HepG2 (cell line): ENCODE results near the gene EMB. TPM values are rescaled to one million over a fixed set of nuclear protein-coding genes. Genes with fewer than 3 reads are reported as not detected.

ENCODE experiments used
- ATAC-seq: fragments of 200-7000 bp; cut with Tn5 transposase; 3 replicates; pipeline ENCODE4 v1.9.1; 2020; ENCODE audit warnings: mild to moderate bottlenecking, moderate library complexity
- BruUV-seq: library from RNA; stranded (reverse); fragments of 400-500 nt; replicated peaks from 2 replicates; lab custom pipeline; 2021; lab: Mats Ljungman, UMichigan
- CTCF ChIA-PET: fragments of 300-600 bp; formaldehyde crosslinking; extraction: SDS; loops from one replicate; lab custom pipeline; 2021; ENCODE audit warnings: low total read pairs, inconsistent platforms, low intra/inter-chr PET ratio; lab: Yijun Ruan, JAX
- POLR2A ChIA-PET: fragments of 350-600 bp; sonication (Branson Sonifier 250); formaldehyde crosslinking; loops from one replicate; lab custom pipeline; 2020; ENCODE audit warnings: antibody characterized with exemption, inconsistent platforms; lab: Yijun Ruan, JAX
- DNase-seq: peaks from one replicate; pipeline ENCODE4 v3.0.0-alpha.2; 2015; ENCODE audit warnings: low spot score
- FAIRE-seq: peaks from 3 replicates; lab custom pipeline; 2011; peaks lifted over from hg19 to GRCh38; lab: Jason Lieb, UNC
- H2AFZ ChIP-seq: one replicate; pipeline ENCODE4 v1.6.1; 2011; ENCODE audit warnings: low read length, inconsistent platforms
- H3K27ac ChIP-seq: fragments of 300-600 bp; 3 replicates; pipeline ENCODE4 v1.8.0; 2011; ENCODE audit warnings: mixed run types, mild to moderate bottlenecking, mixed read lengths, low read length, inconsistent platforms; ENCODE audit not compliant: insufficient read depth; ENCODE audit errors: extremely low read length
- H3K27me3 ChIP-seq, 2 experiments: fragments of 200-600 bp in 1 of 2; 2 replicates in 1 of 2; 3 replicates in 1 of 2; pipeline versions ENCODE4 v1.6.0 to v1.8.0; 2011; ENCODE audit warnings: low read length in 2 of 2, mild to moderate bottlenecking in 2 of 2, moderate library complexity in 2 of 2, inconsistent platforms in 1 of 2; ENCODE audit not compliant: insufficient read depth in 2 of 2, control insufficient read depth in 1 of 2
- H3K36me3 ChIP-seq, 2 experiments: fragments of 200-600 bp in 1 of 2; replicated peaks in 1 of 2; 2 replicates in 1 of 2; 3 replicates in 1 of 2; pipeline versions ENCODE4 v1.5.1 to v1.8.0; 2011; ENCODE audit warnings: low read length in 2 of 2, inconsistent platforms in 1 of 2; ENCODE audit not compliant: insufficient read depth in 2 of 2, control insufficient read depth in 1 of 2
- H3K4me1 ChIP-seq: 2 replicates; pipeline ENCODE4 v1.5.1; 2012; ENCODE audit warnings: low read length, inconsistent platforms; ENCODE audit not compliant: insufficient read depth
- H3K4me2 ChIP-seq: 2 replicates; pipeline ENCODE4 v1.6.0; 2011; ENCODE audit warnings: low read depth, low read length, inconsistent platforms
- H3K4me3 ChIP-seq, 3 experiments: fragments of 200-600 bp in 1 of 3; sonication (generic), shearing (Covaris generic) in 1 of 3; replicated peaks in 1 of 3; 2 replicates each; pipeline ENCODE4 v1.5.1; 2011 to 2016; ENCODE audit warnings: low read length in 3 of 3, inconsistent platforms in 2 of 3, low read depth in 2 of 3, mild to moderate bottlenecking in 2 of 3, control low read depth in 1 of 3, mixed read lengths in 1 of 3; ENCODE audit not compliant: insufficient read depth in 1 of 3
- H3K79me2 ChIP-seq: one replicate; pipeline ENCODE4 v1.6.1; 2011; ENCODE audit warnings: low read length, inconsistent platforms; ENCODE audit not compliant: insufficient read depth
- H3K9ac ChIP-seq: 2 replicates; pipeline ENCODE4 v1.6.0; 2011; ENCODE audit warnings: mild to moderate bottlenecking, low read depth, low read length, inconsistent platforms; ENCODE audit not compliant: insufficient read depth
- H3K9me3 ChIP-seq: 2 replicates; pipeline ENCODE4 v1.5.1; 2012; ENCODE audit warnings: mild to moderate bottlenecking, low read length
- H4K20me1 ChIP-seq: 2 replicates; pipeline ENCODE4 v1.6.0; 2011; ENCODE audit warnings: inconsistent platforms, mild to moderate bottlenecking, low read length, moderate library complexity; ENCODE audit not compliant: insufficient read depth
- BRD4 ChIP-seq: sonication (generic); formaldehyde crosslinking; IDR thresholded peaks from 2 replicates; pipeline ENCODE4 v1.4.0; 2020; ENCODE audit warnings: missing genetic modification reagents
- FOXC1 ChIP-seq: sonication (generic); formaldehyde crosslinking; IDR thresholded peaks from 2 replicates; pipeline ENCODE4 v1.8.0; 2022; ENCODE audit warnings: mild to moderate bottlenecking, missing genetic modification reagents, borderline replicate concordance
- HMGA1 ChIP-seq: sonication (generic); formaldehyde crosslinking; conservative IDR thresholded peaks from 2 replicates; pipeline ENCODE4 v1.4.0; 2020; ENCODE audit warnings: missing genetic modification reagents
- JUNB ChIP-seq: sonication (generic); formaldehyde crosslinking; IDR thresholded peaks from 2 replicates; pipeline ENCODE4 v1.8.0; 2022; ENCODE audit warnings: missing genetic modification reagents, mild to moderate bottlenecking, borderline replicate concordance
- KLF15 ChIP-seq: sonication (generic); formaldehyde crosslinking; IDR thresholded peaks from 2 replicates; pipeline ENCODE4 v1.8.1; 2023; ENCODE audit warnings: borderline replicate concordance, mild to moderate bottlenecking, inconsistent platforms, missing genetic modification reagents, mixed read lengths
- MED8 ChIP-seq: sonication (generic); formaldehyde crosslinking; IDR thresholded peaks from 2 replicates; pipeline ENCODE4 v1.8.1; 2023; ENCODE audit warnings: mild to moderate bottlenecking, missing genetic modification reagents; ENCODE audit not compliant: insufficient replicate concordance
- NCOA1 ChIP-seq: sonication (generic); formaldehyde crosslinking; IDR thresholded peaks from 2 replicates; pipeline ENCODE4 v1.9.0; 2021; ENCODE audit warnings: missing genetic modification reagents
- PCBP2 ChIP-seq: fragments of 200-400 bp; formaldehyde crosslinking; optimal IDR thresholded peaks from 2 replicates; pipeline ENCODE3; 2018; ENCODE audit warnings: low read length, low read depth; ENCODE audit not compliant: poor library complexity, severe bottlenecking
- POLR2AphosphoS2 ChIP-seq: IDR thresholded peaks from 2 replicates; pipeline ENCODE4 v1.6.1; 2011; ENCODE audit warnings: low read depth, low read length, improper control_type of control experiment
- SMC3 ChIP-seq: IDR thresholded peaks from 2 replicates; pipeline ENCODE4 v1.6.1; 2011; ENCODE audit warnings: low read length, improper control_type of control experiment
- SRSF1 ChIP-seq: fragments of 200-400 bp; formaldehyde crosslinking; optimal IDR thresholded peaks from 2 replicates; pipeline ENCODE3; 2017; ENCODE audit warnings: mild to moderate bottlenecking, low read depth, low read length, moderate library complexity
- ZBTB44 ChIP-seq: sonication (generic); formaldehyde crosslinking; IDR thresholded peaks from 2 replicates; pipeline ENCODE4 v1.4.0; 2020; ENCODE audit warnings: missing genetic modification reagents
- ZNF282 ChIP-seq: fragments of 450-650 bp; IDR thresholded peaks from 2 replicates; pipeline ENCODE4 v1.6.1; 2018; ENCODE audit not compliant: partially characterized antibody
- ZNF333 ChIP-seq: sonication (generic); formaldehyde crosslinking; IDR thresholded peaks from 2 replicates; pipeline ENCODE4 v1.4.0; 2020; ENCODE audit warnings: mild to moderate bottlenecking, missing genetic modification reagents, borderline replicate concordance
- ZNF674 ChIP-seq: sonication (generic); formaldehyde crosslinking; IDR thresholded peaks from 2 replicates; pipeline ENCODE4 v1.5.0; 2020; ENCODE audit warnings: low read depth, mild to moderate bottlenecking, missing genetic modification reagents
- ZNF781 ChIP-seq: sonication (generic); formaldehyde crosslinking; IDR thresholded peaks from 2 replicates; pipeline ENCODE4 v1.5.1; 2020; ENCODE audit warnings: borderline replicate concordance, mild to moderate bottlenecking, missing genetic modification reagents; ENCODE audit errors: not compliant biosample characterization
- ZNF878 ChIP-seq: sonication (generic); formaldehyde crosslinking; IDR thresholded peaks from 2 replicates; pipeline ENCODE4 v1.8.1; 2023; ENCODE audit warnings: mild to moderate bottlenecking, missing genetic modification reagents, moderate library complexity
- WGBS: methylation state at CpG from one replicate; pipeline ENCODE4 v1.1.6; 2017; ENCODE audit warnings: low lambda C conversion rate; 5-methylcytosine and 5-hydroxymethylcytosine counted together
- in situ Hi-C: cut with HindIII; loops from 2 replicates; pipeline ENCODE4 v1.10.0; 2017; ENCODE audit warnings: low pct_unique_long_range_greater_than_20kb; ENCODE audit not compliant: extremely low pct_ligation_motif_present
- intact Hi-C: fragments of 100-400 bp; cut with micrococcal nuclease; formaldehyde crosslinking; loops from one replicate; pipeline ENCODE4 v1.10.0; 2022; ENCODE audit not compliant: unreplicated experiment
- polyA plus RNA-seq, 8 experiments: library from polyadenylated mRNA; depleted of rRNA in 3 of 8; stranded (reverse) in 7 of 8; unstranded in 1 of 8; fragments of >200 nt; fragmentation: Illumina TruSeq in 4 of 8; extraction: Trizol in 4 of 8; gene quantifications; 2 replicates each; pipeline versions ENCODE4 v1.2.1 to v1.2.3, GENCODE V29; 2011 to 2016; ENCODE audit warnings: low read depth in 4 of 8, missing spikeins in 1 of 8, mixed read lengths in 1 of 8; ENCODE audit not compliant: insufficient read depth in 1 of 8
- total RNA-seq, 5 experiments: library from RNA; depleted of rRNA; stranded (reverse); fragments of >200 nt; fragmentation: Illumina TruSeq; extraction: Trizol; gene quantifications; 2 replicates each; pipeline ENCODE4 v1.2.3, GENCODE V29; 2016; ENCODE audit warnings: low read depth in 1 of 5

The EMB gene
- total and polyA plus RNA-seq, 2 of the 13 experiments (the other 11 are each of a cell fraction or from before 2014, with no cell fraction given), result 0.01 TPM; not detected in 1

GRCh38 chr5:50415912-50416311 is 25.2 kb downstream of the EMB start:
- Histone ChIP-seq H3K9me3 (peaks cover 34% of the 10 kb centered on the region), H4K20me1 (no peaks in the 10 kb centered on the region), H3K4me2 (no peak overlapping the region), H3K27ac (no peak overlapping the region), H2AFZ (no peak overlapping the region), H3K4me3 (no peak overlapping the region), H3K36me3 (no peaks in the 10 kb centered on the region), H3K9ac (no peak overlapping the region), H3K79me2 (no peaks in the 10 kb centered on the region), H3K27me3 (no peaks in the 10 kb centered on the region), H3K4me1 (no peaks in the 10 kb centered on the region)
- 1% methylated on average over 4 of the region's 4 CpGs for WGBS
- CTCF ChIA-PET, result no interaction called here
- in situ Hi-C loops (no loop called here), intact Hi-C loops (no loop called here)
- POLR2A ChIA-PET, result no interaction called here
- TF ChIP-seq ZBTB44 (no peak), ZNF282 (no peak), ZNF878 (CRISPR knock-in tag) (no peak), NCOA1 (CRISPR knock-in tag) (no peak), ZNF674 (CRISPR knock-in tag) (no peak), FOXC1 (CRISPR knock-in tag) (no peak), HMGA1 (CRISPR knock-in tag) (no peak), KLF15 (CRISPR knock-in tag) (no peak), MED8 (CRISPR knock-in tag) (no peak), PCBP2 (no peak), SRSF1 (no peak), JUNB (CRISPR knock-in tag) (no peak), POLR2AphosphoS2 (no peak), ZNF781 (CRISPR knock-in tag) (no peak), BRD4 (CRISPR knock-in tag) (no peak), ZNF333 (CRISPR knock-in tag) (no peak), SMC3 (no peak)
- DNase-seq (no peak), ATAC-seq (no peak), FAIRE-seq (no peak)
- no TSS peak for BruUV-seq
